SK-N-SH (cell line): ENCODE measurements around the gene TGM6.
A peak's percentile ranks its signal among the peaks of the same experiment; 100 is the strongest.

Source experiments
- CHD2 ChIP-seq: fragments of 150-350 bp; IDR thresholded peaks from 2 replicates; pipeline ENCODE4 v1.6.1; 2018; ENCODE audit warnings: low read length; ENCODE audit not compliant: partially characterized antibody
- CTCF ChIP-seq: fragments of 200-600 bp; sonication (generic); IDR thresholded peaks from 2 replicates; pipeline ENCODE4 v1.6.1; 2017; ENCODE audit warnings: antibody characterized with exemption, mild to moderate bottlenecking, moderate library complexity
- EP300 ChIP-seq, 2 experiments: IDR thresholded peaks; 2 replicates each; pipeline versions ENCODE4 v1.4.0 to v1.6.1; 2012; ENCODE audit warnings: borderline replicate concordance in 1 of 2, low read depth in 1 of 2, low read length in 1 of 2
- MXI1 ChIP-seq: IDR thresholded peaks from 2 replicates; pipeline ENCODE4 v1.6.1; 2012; ENCODE audit warnings: mild to moderate bottlenecking, low read depth, low read length, improper control_type of control experiment
- NFIC ChIP-seq: IDR thresholded peaks from 2 replicates; pipeline ENCODE4 v1.4.0; 2012; ENCODE audit warnings: borderline replicate concordance
- POLR2AphosphoS5 ChIP-seq: IDR thresholded peaks from 2 replicates; pipeline ENCODE4 v1.6.1; 2012; ENCODE audit warnings: low read depth, low read length
- RXRA ChIP-seq: IDR thresholded peaks from 2 replicates; pipeline ENCODE4 v1.4.0; 2012; ENCODE audit warnings: low read depth, mild to moderate bottlenecking, borderline replicate concordance
- SIN3A ChIP-seq: IDR thresholded peaks from 2 replicates; pipeline ENCODE4 v1.6.1; 2012; ENCODE audit warnings: low read depth, mild to moderate bottlenecking, low read length, moderate library complexity, borderline replicate concordance
- SMC3 ChIP-seq: IDR thresholded peaks from 2 replicates; pipeline ENCODE4 v1.6.1; 2012; ENCODE audit warnings: low read depth, low read length, improper control_type of control experiment
- TCF12 ChIP-seq: IDR thresholded peaks from 2 replicates; pipeline ENCODE4 v1.4.0; 2012
- YY1 ChIP-seq: IDR thresholded peaks from 2 replicates; pipeline ENCODE4 v1.4.0; 2012; ENCODE audit warnings: low read depth, mild to moderate bottlenecking
- TF ChIP-seq, protein P1 (sequence below): IDR thresholded peaks from 2 replicates; pipeline ENCODE4 v1.6.1; 2012; ENCODE audit warnings: mild to moderate bottlenecking, low read depth, low read length, moderate library complexity
- TF ChIP-seq, protein P2 (sequence below): IDR thresholded peaks from 2 replicates; pipeline ENCODE4 v1.4.0; 2012; ENCODE audit warnings: low read depth, borderline replicate concordance

- no peak for TF ChIP-seq NFIC
- TF ChIP-seq RXRA: no peak
- TF ChIP-seq, protein P1, sequence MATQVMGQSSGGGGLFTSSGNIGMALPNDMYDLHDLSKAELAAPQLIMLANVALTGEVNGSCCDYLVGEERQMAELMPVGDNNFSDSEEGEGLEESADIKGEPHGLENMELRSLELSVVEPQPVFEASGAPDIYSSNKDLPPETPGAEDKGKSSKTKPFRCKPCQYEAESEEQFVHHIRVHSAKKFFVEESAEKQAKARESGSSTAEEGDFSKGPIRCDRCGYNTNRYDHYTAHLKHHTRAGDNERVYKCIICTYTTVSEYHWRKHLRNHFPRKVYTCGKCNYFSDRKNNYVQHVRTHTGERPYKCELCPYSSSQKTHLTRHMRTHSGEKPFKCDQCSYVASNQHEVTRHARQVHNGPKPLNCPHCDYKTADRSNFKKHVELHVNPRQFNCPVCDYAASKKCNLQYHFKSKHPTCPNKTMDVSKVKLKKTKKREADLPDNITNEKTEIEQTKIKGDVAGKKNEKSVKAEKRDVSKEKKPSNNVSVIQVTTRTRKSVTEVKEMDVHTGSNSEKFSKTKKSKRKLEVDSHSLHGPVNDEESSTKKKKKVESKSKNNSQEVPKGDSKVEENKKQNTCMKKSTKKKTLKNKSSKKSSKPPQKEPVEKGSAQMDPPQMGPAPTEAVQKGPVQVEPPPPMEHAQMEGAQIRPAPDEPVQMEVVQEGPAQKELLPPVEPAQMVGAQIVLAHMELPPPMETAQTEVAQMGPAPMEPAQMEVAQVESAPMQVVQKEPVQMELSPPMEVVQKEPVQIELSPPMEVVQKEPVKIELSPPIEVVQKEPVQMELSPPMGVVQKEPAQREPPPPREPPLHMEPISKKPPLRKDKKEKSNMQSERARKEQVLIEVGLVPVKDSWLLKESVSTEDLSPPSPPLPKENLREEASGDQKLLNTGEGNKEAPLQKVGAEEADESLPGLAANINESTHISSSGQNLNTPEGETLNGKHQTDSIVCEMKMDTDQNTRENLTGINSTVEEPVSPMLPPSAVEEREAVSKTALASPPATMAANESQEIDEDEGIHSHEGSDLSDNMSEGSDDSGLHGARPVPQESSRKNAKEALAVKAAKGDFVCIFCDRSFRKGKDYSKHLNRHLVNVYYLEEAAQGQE: no peak
- no peak for TF ChIP-seq CTCF
- peak; percentile 38; the same call in 1 of the 2 replicates for TF ChIP-seq TCF12
- no peak for TF ChIP-seq MXI1
- no peak for TF ChIP-seq POLR2AphosphoS5
- TF ChIP-seq, protein P2, sequence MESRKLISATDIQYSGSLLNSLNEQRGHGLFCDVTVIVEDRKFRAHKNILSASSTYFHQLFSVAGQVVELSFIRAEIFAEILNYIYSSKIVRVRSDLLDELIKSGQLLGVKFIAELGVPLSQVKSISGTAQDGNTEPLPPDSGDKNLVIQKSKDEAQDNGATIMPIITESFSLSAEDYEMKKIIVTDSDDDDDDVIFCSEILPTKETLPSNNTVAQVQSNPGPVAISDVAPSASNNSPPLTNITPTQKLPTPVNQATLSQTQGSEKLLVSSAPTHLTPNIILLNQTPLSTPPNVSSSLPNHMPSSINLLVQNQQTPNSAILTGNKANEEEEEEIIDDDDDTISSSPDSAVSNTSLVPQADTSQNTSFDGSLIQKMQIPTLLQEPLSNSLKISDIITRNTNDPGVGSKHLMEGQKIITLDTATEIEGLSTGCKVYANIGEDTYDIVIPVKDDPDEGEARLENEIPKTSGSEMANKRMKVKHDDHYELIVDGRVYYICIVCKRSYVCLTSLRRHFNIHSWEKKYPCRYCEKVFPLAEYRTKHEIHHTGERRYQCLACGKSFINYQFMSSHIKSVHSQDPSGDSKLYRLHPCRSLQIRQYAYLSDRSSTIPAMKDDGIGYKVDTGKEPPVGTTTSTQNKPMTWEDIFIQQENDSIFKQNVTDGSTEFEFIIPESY: no peak
- TF ChIP-seq SIN3A: no peak
- TF ChIP-seq CHD2: no peak
- 0 out of 4 replicates have a peak, but pooled peaks of 1 of the 2 experiments have one; percentile 7 for TF ChIP-seq EP300 (IDR thresholded peaks at IDR 0.05; ENCODE audit: borderline replicate concordance in 1 of 2, low read depth in 1 of 2, low read length in 1 of 2)
- no peak for TF ChIP-seq SMC3
- no peak for TF ChIP-seq YY1
Measured at GRCh38 chr20:2385026-2385425, 4.3 kb downstream of the TGM6 start.
